ENCODE measurements around the gene RFX3.

RFX3 gene

GRCh38 chr9:3329361-3329760 lies 196.4 kb downstream of the RFX3 start:
- TF ChIP-seq, protein P1, sequence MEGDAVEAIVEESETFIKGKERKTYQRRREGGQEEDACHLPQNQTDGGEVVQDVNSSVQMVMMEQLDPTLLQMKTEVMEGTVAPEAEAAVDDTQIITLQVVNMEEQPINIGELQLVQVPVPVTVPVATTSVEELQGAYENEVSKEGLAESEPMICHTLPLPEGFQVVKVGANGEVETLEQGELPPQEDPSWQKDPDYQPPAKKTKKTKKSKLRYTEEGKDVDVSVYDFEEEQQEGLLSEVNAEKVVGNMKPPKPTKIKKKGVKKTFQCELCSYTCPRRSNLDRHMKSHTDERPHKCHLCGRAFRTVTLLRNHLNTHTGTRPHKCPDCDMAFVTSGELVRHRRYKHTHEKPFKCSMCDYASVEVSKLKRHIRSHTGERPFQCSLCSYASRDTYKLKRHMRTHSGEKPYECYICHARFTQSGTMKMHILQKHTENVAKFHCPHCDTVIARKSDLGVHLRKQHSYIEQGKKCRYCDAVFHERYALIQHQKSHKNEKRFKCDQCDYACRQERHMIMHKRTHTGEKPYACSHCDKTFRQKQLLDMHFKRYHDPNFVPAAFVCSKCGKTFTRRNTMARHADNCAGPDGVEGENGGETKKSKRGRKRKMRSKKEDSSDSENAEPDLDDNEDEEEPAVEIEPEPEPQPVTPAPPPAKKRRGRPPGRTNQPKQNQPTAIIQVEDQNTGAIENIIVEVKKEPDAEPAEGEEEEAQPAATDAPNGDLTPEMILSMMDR (IDR thresholded peaks at IDR 0.05) = no peak

GRCh38 chr9:3323714-3324113 lies 202.1 kb downstream of the RFX3 start:
- TF ChIP-seq, protein P1 (IDR thresholded peaks at IDR 0.05) = no peak

- TF ChIP-seq, protein P1 (IDR thresholded peaks at IDR 0.05) = no peak
Observed at GRCh38 chr9:3321186-3321585, 204.6 kb downstream of the RFX3 start.

GRCh38 chr9:3308609-3309008 lies 217.2 kb downstream of the RFX3 start:
- TF ChIP-seq, protein P1 (IDR thresholded peaks at IDR 0.05) = no peak

GRCh38 chr9:3299872-3300271 lies 225.9 kb downstream of the RFX3 start:
- TF ChIP-seq, protein P1 (IDR thresholded peaks at IDR 0.05) = no peak

- TF ChIP-seq, protein P1 (IDR thresholded peaks at IDR 0.05) = no peak
Observed at GRCh38 chr9:3296536-3296935, 229.3 kb downstream of the RFX3 start.

DNA sequence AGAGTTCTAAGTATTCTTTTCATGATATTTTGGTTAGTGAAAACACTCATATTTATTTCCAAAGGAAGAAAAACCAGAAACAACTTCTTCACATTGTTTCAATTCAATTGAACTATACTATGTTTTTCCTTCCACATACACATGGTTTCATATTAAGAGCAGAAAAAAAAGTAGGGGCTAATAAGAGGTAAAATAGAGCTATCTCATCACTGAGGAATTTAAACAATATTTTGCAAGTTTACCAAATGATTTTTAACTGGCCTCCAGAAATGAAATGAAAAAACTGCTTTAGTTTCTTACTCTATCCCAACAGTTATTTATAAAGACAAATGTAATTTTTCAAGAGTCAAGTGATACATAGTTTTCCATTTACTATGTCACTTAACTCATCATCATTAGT lies 233.5 kb downstream of the RFX3 start:
- TF ChIP-seq, protein P1 (IDR thresholded peaks at IDR 0.05) = no peak

DNA sequence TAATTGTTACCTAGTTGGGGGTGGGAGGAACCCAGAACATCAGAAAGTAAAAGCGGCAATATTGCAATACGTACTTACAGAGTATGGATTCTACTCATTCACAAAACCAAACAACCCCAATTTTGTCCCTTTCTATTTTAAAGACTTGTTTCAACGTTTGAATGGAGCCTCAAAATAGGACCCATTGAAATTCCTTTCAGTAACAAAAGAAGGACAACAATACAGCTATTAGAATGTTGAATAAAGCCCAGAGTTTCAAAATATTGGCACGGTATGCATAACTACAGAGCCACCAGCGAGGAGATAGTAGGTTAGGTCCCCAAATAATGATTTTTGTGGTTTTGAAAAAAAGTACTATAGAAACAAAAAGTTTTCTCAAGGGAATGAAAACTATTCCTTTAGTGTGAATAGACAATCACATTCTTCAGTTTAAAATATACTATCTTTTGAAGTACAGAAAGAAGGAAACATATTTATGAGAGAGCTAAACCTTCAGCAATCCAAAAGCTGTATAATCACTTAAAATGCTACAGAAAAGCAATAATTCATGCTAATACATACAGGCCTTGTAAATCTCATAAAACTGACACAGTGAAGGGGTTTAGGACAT lies 235.5 kb downstream of the RFX3 start:
- TF ChIP-seq, protein P1 (IDR thresholded peaks at IDR 0.05) = no peak
